RWPE1 (cell line): ENCODE data around the gene PNCK.

ENCODE experiments used
- CTCF ChIA-PET: fragments of 350-600 bp; sonication (Branson Sonifier 250); formaldehyde crosslinking; extraction: SDS; loops from one replicate; lab custom pipeline; 2021; lab: Yijun Ruan, JAX
- POLR2A ChIA-PET: fragments of 400-600 bp; formaldehyde crosslinking; extraction: SDS; loops from one replicate; lab custom pipeline; 2020; ENCODE audit warnings: antibody characterized with exemption; ENCODE audit not compliant: low non-redundant PET; lab: Yijun Ruan, JAX
- DNase-seq: peaks from one replicate; pipeline ENCODE4 v3.0.0; 2012; ENCODE audit warnings: low spot score
- H3K27ac ChIP-seq: fragments of 450-650 bp; 2 replicates; pipeline ENCODE4 v1.5.1; 2017
- TF ChIP-seq, protein P1 (sequence below): fragments of 450-650 bp; conservative IDR thresholded peaks from 2 replicates; pipeline ENCODE4 v1.5.1; 2017; ENCODE audit warnings: low read depth, mild to moderate bottlenecking

Gene PNCK

DNA sequence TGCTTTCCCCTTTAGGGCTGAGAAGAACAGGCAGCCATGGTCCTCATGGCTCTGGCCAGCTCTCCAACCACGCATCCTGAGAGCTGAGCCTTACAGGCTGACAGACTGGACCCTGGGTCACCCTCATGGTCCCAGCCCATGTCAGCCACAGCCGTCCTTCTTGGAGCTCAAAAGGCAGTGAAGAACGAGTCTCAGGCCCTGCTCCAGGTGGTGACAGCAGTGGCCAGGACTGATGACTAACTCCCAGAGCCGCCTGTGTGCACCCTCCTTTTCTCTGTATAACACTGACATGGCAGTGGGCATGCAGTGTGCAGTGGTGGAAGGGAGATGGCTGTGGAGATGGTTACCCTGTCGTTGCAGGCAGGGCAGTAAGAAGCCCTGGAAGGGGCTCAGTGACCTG is 36.9 kb downstream of the PNCK start:
- no peak for DNase-seq
- POLR2A ChIA-PET: no interaction called here
- CTCF ChIA-PET: interaction anchor here (1.0 kb wide), 1 partner anchor 101 kb away, joined by 4 read pairs; no protein-coding TSS in a partner anchor
- no peak overlapping the region for H3K27ac ChIP-seq
- TF ChIP-seq, protein P1, sequence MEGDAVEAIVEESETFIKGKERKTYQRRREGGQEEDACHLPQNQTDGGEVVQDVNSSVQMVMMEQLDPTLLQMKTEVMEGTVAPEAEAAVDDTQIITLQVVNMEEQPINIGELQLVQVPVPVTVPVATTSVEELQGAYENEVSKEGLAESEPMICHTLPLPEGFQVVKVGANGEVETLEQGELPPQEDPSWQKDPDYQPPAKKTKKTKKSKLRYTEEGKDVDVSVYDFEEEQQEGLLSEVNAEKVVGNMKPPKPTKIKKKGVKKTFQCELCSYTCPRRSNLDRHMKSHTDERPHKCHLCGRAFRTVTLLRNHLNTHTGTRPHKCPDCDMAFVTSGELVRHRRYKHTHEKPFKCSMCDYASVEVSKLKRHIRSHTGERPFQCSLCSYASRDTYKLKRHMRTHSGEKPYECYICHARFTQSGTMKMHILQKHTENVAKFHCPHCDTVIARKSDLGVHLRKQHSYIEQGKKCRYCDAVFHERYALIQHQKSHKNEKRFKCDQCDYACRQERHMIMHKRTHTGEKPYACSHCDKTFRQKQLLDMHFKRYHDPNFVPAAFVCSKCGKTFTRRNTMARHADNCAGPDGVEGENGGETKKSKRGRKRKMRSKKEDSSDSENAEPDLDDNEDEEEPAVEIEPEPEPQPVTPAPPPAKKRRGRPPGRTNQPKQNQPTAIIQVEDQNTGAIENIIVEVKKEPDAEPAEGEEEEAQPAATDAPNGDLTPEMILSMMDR: no peak

DNA sequence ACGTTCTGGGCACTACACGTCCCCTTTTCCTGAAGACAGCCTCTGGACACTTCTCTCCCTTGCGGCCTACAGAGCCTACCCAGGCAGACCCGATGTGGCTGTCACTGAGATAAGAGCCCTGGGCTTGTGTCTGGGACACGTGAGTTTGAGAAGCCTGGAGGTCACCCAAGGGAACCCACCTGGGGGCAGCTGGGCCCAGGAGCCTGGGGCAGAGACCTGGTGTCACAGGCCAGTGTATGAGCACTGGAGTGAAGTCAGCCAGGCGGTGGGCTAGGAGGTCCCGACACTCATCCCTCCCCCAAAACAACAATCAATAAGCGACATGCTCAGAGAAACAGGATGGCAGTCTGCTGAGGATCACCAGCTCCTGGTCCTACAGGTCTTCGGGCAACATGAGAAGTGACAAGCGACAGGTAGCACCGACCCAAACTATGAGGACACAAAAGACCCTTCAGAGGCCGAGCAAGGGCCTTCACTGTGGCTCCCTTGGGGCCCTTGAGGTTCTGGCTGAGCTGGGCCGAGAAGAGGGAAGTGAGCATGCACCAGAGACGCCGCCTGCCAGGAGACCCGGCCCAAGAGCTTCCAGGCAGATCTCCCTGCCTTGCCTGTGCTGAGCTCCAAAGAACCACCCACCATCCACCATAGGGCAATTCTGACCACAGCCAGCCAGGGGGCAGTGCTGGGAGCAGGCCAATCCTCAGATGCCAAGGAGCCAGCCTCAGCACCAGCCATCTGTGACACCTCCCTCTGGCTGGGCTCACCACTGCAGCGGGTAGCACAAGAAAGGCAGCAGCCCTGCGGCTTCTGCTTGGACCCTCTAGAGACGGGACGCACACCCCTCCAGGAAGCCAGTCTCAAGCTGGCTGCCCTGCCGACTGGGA is 37.6 kb downstream of the PNCK start:
- ChIA-PET CTCF (interaction anchor here (1.0 kb wide), 1 partner anchor 100 kb away, joined by 4 read pairs; no protein-coding TSS in a partner anchor), POLR2A (no interaction called here)
- TF ChIP-seq, protein P1: no peak
- DNase-seq: no peak
- H3K27ac ChIP-seq: no peak overlapping the region

DNA sequence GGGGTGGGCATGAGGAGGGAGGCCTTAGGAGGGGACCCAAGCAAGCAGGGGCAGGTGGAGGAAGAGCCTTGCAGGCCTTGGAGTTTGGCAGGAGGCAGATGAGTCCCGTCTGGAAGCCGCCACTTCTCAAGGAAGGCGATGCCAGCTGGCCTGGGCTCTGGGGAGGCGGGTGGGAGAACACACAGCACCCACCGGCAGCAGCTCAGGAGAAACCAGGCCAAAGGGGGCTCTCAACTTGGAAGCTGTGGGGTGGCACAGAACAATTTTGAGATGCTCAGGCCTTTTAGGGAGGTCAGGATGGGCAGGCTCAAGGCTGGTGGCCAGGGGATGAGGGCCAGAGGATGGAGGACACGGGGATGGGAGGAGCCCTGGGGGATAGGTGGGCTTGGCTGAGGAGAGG is 38.2 kb downstream of the PNCK start:
- no peak overlapping the region for H3K27ac ChIP-seq
- TF ChIP-seq, protein P1: no peak
- no peak for DNase-seq
- POLR2A ChIA-PET: no interaction called here
- CTCF ChIA-PET: interaction anchor here (0.6 to 0.7 kb wide), 2 partner anchors 8 to 21 kb away, joined by 3 to 4 read pairs; no protein-coding TSS in a partner anchor

DNA sequence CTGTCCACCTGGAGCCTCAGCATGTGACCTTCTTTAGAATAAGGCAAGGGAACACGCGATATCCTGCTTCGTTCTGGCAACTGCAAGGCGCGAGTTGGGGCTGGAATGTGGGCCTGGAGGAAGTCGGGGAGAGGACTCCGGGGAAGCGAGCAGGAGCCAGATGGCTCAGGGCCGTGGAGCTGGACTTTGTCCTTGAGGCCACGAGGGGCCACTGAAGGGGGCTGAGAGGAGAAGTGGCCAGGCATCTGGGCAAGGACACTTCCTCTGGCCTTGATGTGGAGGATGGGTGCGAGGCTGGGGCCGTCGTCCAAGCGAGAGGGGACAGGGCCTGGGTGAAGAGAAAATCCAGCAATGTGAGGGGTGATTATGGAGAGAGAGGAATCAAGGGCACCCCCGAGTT is 38.8 kb downstream of the PNCK start:
- POLR2A ChIA-PET: no interaction called here
- TF ChIP-seq, protein P1: no peak
- CTCF ChIA-PET: interaction anchor here (0.6 to 0.7 kb wide), 2 partner anchors 9 to 21 kb away, joined by 3 to 4 read pairs; no protein-coding TSS in a partner anchor

DNA sequence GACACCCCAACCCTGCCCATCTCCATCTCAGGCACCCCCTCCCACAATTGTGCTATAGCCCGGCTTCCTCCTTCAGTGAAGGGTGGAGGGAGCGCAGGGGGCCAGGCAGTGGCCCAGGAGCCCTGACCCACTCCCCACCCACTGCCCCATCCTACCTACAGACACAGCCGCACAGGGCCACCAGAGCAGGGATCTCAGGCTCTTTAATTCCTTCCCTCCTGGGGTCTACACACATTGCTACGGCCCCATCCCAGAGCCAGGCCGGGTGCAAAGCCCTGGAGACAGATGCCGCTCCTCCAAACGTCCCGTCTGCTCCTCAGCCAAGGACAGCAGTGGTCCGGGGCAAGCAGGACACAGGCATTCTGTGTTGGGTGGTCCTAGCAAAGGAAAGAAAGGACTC is 39.4 kb downstream of the PNCK start:
- CTCF ChIA-PET: interaction anchor here (0.9 kb wide), 1 partner anchor 32 kb away, joined by 3 read pairs; no protein-coding TSS in a partner anchor
- no peak for DNase-seq
- H3K27ac ChIP-seq: no peak overlapping the region
- TF ChIP-seq, protein P1: no peak
- POLR2A ChIA-PET: no interaction called here

More for the DNA sequence above, 38.8 kb downstream of the PNCK start:
- H3K27ac ChIP-seq: no peak overlapping the region
- DNase-seq: no peak

DNA sequence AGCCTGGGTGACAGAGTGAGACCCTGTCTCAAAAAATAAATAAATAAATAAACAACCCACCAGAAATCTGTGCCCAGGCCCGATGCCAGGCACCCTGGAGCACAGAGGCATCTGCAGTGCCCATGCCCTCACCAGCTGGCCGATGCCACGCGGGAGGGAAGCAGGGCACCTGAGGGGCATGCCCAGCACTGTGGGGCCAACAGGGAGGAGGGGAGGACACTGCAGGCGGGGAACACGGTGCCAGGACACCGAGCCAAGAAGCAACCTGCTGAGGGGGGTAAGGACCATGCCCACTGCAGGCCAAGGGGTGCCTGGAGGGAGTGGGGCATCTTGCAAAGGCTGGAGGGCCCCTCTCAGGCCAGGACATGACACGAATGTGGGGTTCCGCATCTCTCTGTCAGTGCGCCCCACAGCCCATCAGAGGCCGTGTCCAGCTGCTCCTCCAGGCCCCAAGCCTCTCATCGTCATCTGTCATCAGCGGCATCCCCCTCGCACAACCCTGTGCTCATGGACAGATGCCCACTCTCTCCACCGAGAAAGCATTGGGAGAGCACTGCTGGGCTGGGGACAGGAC is 39.9 kb downstream of the PNCK start:
- DNase-seq: no peak
- H3K27ac ChIP-seq: no peak overlapping the region
- POLR2A ChIA-PET: no interaction called here
- CTCF ChIA-PET: interaction anchor here (0.9 kb wide), 1 partner anchor 33 kb away, joined by 3 read pairs; no protein-coding TSS in a partner anchor
- TF ChIP-seq, protein P1: no peak
